KMS-11 (cell line): ENCODE measurements around the gene BIRC7.

Experiments used
- H2AFZ ChIP-seq: fragments of 200-600 bp; sonication (generic); 2 replicates; pipeline ENCODE4 v1.6.1; 2016; ENCODE audit warnings: antibody characterized with exemption, mixed run types, low read depth
- H3K27ac ChIP-seq: fragments of 200-600 bp; sonication (generic); 2 replicates; pipeline ENCODE4 v1.6.1; 2016; ENCODE audit warnings: mild to moderate bottlenecking, mixed run types
- H3K27me3 ChIP-seq: fragments of 200-600 bp; sonication (generic); 2 replicates; pipeline ENCODE4 v1.6.1; 2017; ENCODE audit warnings: mild to moderate bottlenecking, low read depth, mixed run types, moderate library complexity; ENCODE audit not compliant: insufficient read depth
- H3K36me3 ChIP-seq: fragments of 200-600 bp; sonication (generic); 2 replicates; pipeline ENCODE4 v1.6.1; 2017; ENCODE audit warnings: mild to moderate bottlenecking, mixed run types; ENCODE audit not compliant: insufficient read depth
- H3K4me1 ChIP-seq: fragments of 200-600 bp; sonication (generic); 2 replicates; pipeline ENCODE4 v1.6.1; 2016; ENCODE audit warnings: mild to moderate bottlenecking, low read depth, mixed run types; ENCODE audit not compliant: poor library complexity, severe bottlenecking
- H3K4me2 ChIP-seq: fragments of 200-600 bp; sonication (generic); 2 replicates; pipeline ENCODE4 v1.7.0; 2016; ENCODE audit warnings: mild to moderate bottlenecking, mixed run types
- H3K4me3 ChIP-seq: fragments of 200-600 bp; sonication (generic); IDR thresholded peaks from 2 replicates; pipeline ENCODE4 v1.6.1; 2017; ENCODE audit warnings: low read depth, low read length, mixed read lengths; ENCODE audit not compliant: insufficient read depth
- H3K79me2 ChIP-seq: fragments of 200-600 bp; sonication (generic); 2 replicates; pipeline ENCODE4 v1.6.1; 2016; ENCODE audit warnings: low read depth, mixed run types; ENCODE audit not compliant: insufficient read depth
- H3K9ac ChIP-seq: fragments of 200-600 bp; sonication (generic); 2 replicates; pipeline ENCODE4 v1.6.1; 2016; ENCODE audit warnings: mild to moderate bottlenecking, mixed run types
- H4K20me1 ChIP-seq: fragments of 200-600 bp; sonication (generic); 2 replicates; pipeline ENCODE4 v1.6.1; 2016; ENCODE audit warnings: mild to moderate bottlenecking, mixed run types; ENCODE audit not compliant: insufficient read depth
- TF ChIP-seq, protein P1 (sequence below): fragments of 200-600 bp; sonication (generic); conservative IDR thresholded peaks from 2 replicates; pipeline ENCODE4 v1.6.1; 2017; ENCODE audit warnings: low read depth, mild to moderate bottlenecking, antibody characterized with exemption, low read length, moderate library complexity, mixed read lengths

The BIRC7 gene

DNA sequence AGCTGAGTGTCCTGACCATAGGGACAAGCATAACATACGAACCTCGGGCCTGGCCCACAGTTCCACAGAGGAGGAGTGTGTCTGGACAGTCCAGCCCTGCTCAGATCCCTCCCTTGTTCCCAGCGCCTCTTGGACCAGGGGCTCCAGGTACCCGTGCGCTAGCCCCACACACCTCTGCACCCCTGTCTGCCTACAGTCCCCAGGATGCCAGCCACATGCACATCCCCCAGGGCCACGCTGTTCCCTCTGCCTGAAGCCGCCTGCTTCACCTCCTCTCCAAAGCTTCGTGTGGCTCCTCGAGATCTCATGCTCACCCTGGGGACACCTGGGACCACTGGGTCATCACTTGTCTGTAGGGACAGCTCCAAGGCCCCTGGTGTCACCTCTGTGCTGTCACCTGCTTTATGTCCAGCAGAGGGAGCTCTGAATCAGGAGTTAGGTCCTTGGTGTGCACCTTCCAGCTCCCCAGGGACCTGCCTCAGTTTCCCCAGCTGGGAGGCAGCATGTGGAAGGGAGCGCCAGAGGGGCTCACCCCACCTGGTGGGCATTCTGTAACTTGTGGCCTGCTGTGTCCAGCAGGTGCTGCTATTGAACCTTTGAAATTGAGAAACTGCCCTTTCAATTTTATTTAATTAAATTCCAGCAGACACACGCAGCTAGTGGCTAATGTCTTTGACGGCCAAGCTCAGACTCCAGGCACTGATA lies 12.4 kb upstream of the BIRC7 start:
- H3K79me2 ChIP-seq = no peaks in the 10 kb centered on the region
- no peak overlapping the region for H3K4me3 ChIP-seq
- no peak overlapping the region for H3K9ac ChIP-seq
- H3K27me3 ChIP-seq = peaks cover 90% of the 10 kb centered on the region
- no peak overlapping the region for H3K27ac ChIP-seq
- no peak overlapping the region for H2AFZ ChIP-seq
- TF ChIP-seq, protein P1, sequence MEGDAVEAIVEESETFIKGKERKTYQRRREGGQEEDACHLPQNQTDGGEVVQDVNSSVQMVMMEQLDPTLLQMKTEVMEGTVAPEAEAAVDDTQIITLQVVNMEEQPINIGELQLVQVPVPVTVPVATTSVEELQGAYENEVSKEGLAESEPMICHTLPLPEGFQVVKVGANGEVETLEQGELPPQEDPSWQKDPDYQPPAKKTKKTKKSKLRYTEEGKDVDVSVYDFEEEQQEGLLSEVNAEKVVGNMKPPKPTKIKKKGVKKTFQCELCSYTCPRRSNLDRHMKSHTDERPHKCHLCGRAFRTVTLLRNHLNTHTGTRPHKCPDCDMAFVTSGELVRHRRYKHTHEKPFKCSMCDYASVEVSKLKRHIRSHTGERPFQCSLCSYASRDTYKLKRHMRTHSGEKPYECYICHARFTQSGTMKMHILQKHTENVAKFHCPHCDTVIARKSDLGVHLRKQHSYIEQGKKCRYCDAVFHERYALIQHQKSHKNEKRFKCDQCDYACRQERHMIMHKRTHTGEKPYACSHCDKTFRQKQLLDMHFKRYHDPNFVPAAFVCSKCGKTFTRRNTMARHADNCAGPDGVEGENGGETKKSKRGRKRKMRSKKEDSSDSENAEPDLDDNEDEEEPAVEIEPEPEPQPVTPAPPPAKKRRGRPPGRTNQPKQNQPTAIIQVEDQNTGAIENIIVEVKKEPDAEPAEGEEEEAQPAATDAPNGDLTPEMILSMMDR = peak; percentile 93
- no peak overlapping the region for H3K4me2 ChIP-seq
- H3K4me1 ChIP-seq = peaks cover 3% of the 10 kb centered on the region
- H3K36me3 ChIP-seq = no peaks in the 10 kb centered on the region
- no peaks in the 10 kb centered on the region for H4K20me1 ChIP-seq

DNA sequence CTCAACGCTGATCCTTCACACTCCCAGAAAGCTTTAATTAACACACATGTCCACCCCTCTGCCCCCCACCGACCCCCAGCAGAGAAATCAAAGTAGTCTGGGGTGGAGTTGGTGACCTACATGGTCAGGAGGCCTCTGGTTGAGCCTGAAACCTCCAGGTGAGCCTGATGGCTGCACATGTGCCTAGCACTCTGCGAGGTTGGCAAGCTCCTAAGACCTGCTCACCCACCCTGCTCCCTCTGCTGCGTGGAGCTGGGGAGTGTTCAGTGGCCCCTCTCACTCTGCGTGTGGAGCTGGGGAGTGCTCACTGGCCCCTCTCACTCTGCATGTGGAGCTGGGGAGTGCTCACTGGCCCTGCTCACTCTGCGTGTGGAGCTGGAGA lies 11.9 kb upstream of the BIRC7 start:
- no peak overlapping the region for H3K27ac ChIP-seq

DNA sequence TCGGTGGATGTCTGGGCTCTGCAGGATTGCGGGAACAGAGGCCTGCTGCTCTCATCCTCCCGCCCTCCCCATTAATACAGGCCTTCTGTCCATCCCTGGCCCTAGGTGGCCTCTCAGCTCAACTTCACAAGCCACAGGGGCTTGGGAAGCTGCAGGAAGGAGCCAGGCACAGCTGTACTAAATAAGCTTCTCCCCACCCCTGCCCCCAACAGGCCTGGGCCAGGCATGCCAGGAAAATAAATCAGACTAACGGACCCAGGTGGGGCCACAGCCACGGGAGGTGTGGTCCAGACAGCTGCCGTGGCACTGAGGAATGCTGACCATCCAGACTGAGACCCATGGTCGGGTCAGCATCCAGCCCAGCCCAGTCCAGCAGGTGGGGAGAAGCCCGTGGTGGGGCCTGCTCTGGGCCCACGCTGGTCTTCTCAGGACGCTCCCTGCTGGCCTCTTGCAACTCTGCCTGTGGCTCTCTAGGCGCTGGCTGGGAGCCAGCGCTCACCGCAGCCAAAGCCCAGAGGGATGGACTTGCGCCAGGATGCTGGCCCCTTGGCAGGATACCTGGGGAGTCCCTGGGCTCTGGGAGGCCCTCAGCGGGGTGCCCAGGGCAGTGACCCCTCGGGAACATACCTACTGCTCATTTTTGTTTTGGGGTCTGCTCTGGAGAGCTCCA lies 11.2 kb upstream of the BIRC7 start:
- H3K36me3 ChIP-seq = no peaks in the 10 kb centered on the region
- H4K20me1 ChIP-seq = no peaks in the 10 kb centered on the region
- H3K9ac ChIP-seq = no peak overlapping the region
- no peak overlapping the region for H3K4me3 ChIP-seq
- no peak overlapping the region for H2AFZ ChIP-seq
- TF ChIP-seq, protein P1 = no peak
- no peak overlapping the region for H3K27ac ChIP-seq
- no peaks in the 10 kb centered on the region for H3K79me2 ChIP-seq
- no peak overlapping the region for H3K4me2 ChIP-seq
- peaks cover 93% of the 10 kb centered on the region for H3K27me3 ChIP-seq
- H3K4me1 ChIP-seq = peaks cover 3% of the 10 kb centered on the region

More for the DNA sequence above, 11.9 kb upstream of the BIRC7 start:
- no peaks in the 10 kb centered on the region for H3K36me3 ChIP-seq
- no peak overlapping the region for H2AFZ ChIP-seq
- H3K79me2 ChIP-seq = no peaks in the 10 kb centered on the region
- TF ChIP-seq, protein P1 = no peak
- no peak overlapping the region for H3K9ac ChIP-seq
- no peaks in the 10 kb centered on the region for H4K20me1 ChIP-seq
- H3K4me3 ChIP-seq = no peak overlapping the region
- no peak overlapping the region for H3K4me2 ChIP-seq
- H3K4me1 ChIP-seq = peaks cover 3% of the 10 kb centered on the region
- H3K27me3 ChIP-seq = peaks cover 91% of the 10 kb centered on the region

DNA sequence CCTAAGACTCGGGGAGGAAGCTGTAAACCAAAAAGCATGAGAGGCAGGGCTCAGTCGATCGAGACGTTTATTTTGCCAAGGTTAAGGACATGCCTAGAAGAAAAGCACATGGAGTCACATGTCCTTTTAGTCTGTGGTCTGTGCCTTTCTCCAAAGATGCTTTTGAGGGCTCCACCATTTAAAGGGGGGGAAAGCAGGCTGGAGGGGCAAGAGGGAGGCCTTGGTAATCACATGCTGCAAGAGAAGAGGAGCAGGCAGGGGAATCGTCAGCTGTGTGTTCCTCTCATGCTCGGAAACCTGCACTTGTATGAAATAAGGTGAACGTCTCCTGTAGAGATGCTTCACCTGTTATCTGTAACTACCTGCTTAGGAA lies 10.6 kb upstream of the BIRC7 start:
- peaks cover 3% of the 10 kb centered on the region for H3K4me1 ChIP-seq
- no peak overlapping the region for H2AFZ ChIP-seq
- no peak overlapping the region for H3K4me2 ChIP-seq
- no peak overlapping the region for H3K9ac ChIP-seq
- no peak overlapping the region for H3K27ac ChIP-seq
- peaks cover 93% of the 10 kb centered on the region for H3K27me3 ChIP-seq
- TF ChIP-seq, protein P1 = no peak
- H4K20me1 ChIP-seq = no peaks in the 10 kb centered on the region
- no peak overlapping the region for H3K4me3 ChIP-seq
- H3K79me2 ChIP-seq = no peaks in the 10 kb centered on the region
- no peaks in the 10 kb centered on the region for H3K36me3 ChIP-seq
